Nasal cavity respiratory epithelium epithelial cell of viscerocranial mucosa (primary cell): ENCODE results near the gene SLC25A45. TPM values are rescaled to one million over a fixed set of nuclear protein-coding genes. Genes with fewer than 3 reads are reported as not detected.

Experiments
- total RNA-seq: library from RNA; depleted of rRNA; stranded (reverse); fragments of >200 nt; gene quantifications from 2 replicates; pipeline ENCODE4 v1.2.3, GENCODE V29; 2014

The SLC25A45 gene
- 0.57 and 0.68 TPM in 2 replicates for total RNA-seq

GRCh38 chr11:65382033-65382803, at the start of gene SLC25A45:
Gene SLC25A45 (minus strand): TSS chr11:65382646. CDS start chr11:65381951, 695 bp downstream.

GRCh38 chr11:65422633-65423515, 40.4 kb upstream of the SLC25A45 start, which contains the start of gene NEAT1:
Gene NEAT1 (plus strand): TSS chr11:65422798.

GRCh38 chr11:65386307-65387140, 4.1 kb upstream of the SLC25A45 start, which contains the start of gene FRMD8:
Gene FRMD8 (plus strand): TSS chr11:65386637. CDS start chr11:65387037, 400 bp downstream.

GRCh38 chr11:65354265-65355012, 28.0 kb downstream of the SLC25A45 start, which contains the start of gene TIGD3:
Gene TIGD3 (plus strand): TSS chr11:65354751. CDS start chr11:65355809, 1,058 bp downstream.

Other genes starting within 250 kb of the SLC25A45 start
- gene SYVN1, start 248.1 kb downstream of the SLC25A45 start, total RNA-seq, result 24.9 and 39.7 TPM in 2 replicates
- gene SPDYC, start 212.4 kb downstream of the SLC25A45 start, total RNA-seq, result not detected in 2 replicates
- gene CAPN1, start 200.7 kb downstream of the SLC25A45 start, total RNA-seq, result 130 and 324 TPM in 2 replicates
- 1.0 and 3.6 TPM in 2 replicates for gene POLA2, start 120.7 kb downstream of the SLC25A45 start, total RNA-seq
- gene CDC42EP2, start 67.8 kb downstream of the SLC25A45 start, total RNA-seq, result 3.8 and 6.0 TPM in 2 replicates
- 22.9 and 35.4 TPM in 2 replicates for gene DPF2, start 48.8 kb downstream of the SLC25A45 start, total RNA-seq
- gene TIGD3, start 27.9 kb downstream of the SLC25A45 start, total RNA-seq, result under 0.01 TPM in 2 replicates
- gene FRMD8, start 4.0 kb upstream of the SLC25A45 start, total RNA-seq, result 21.5 and 76.2 TPM in 2 replicates
- 50.2 and 178 TPM in 2 replicates for gene NEAT1, start 40.2 kb upstream of the SLC25A45 start, total RNA-seq
- gene MALAT1, start 116.4 kb upstream of the SLC25A45 start, total RNA-seq, result 8,083 and 19,144 TPM in 2 replicates
- 54.1 and 70.7 TPM in 2 replicates for gene SCYL1, start 142.4 kb upstream of the SLC25A45 start, total RNA-seq
- gene LTBP3, start 175.7 kb upstream of the SLC25A45 start, total RNA-seq, result 20.8 and 61.8 TPM in 2 replicates
- 44.4 and 59.1 TPM in 2 replicates for gene ZNRD2, start 187.8 kb upstream of the SLC25A45 start, total RNA-seq
- 8.9 and 19.5 TPM in 2 replicates for gene FAM89B, start 189.9 kb upstream of the SLC25A45 start, total RNA-seq
- gene EHBP1L1, start 193.4 kb upstream of the SLC25A45 start, total RNA-seq, result 31.4 and 54.0 TPM in 2 replicates
- gene KCNK7, start 213.2 kb upstream of the SLC25A45 start, total RNA-seq, result 0.57 and 0.68 TPM in 2 replicates
- gene MAP3K11, start 231.6 kb upstream of the SLC25A45 start, total RNA-seq, result 21.2 and 40.2 TPM in 2 replicates
- gene PCNX3, start 233.1 kb upstream of the SLC25A45 start, total RNA-seq, result 10.3 and 38.1 TPM in 2 replicates